ENCODE measurements around the gene RAPGEF1.
A peak's percentile ranks its signal among the peaks of the same experiment; 100 is the strongest.

RAPGEF1 gene

GRCh38 chr9:131748411-131748955 is 8.6 kb upstream of the RAPGEF1 start:
- no peak for DNase-seq

- peak; percentile 68 for DNase-seq
Observed at GRCh38 chr9:131747352-131747751, 7.5 kb upstream of the RAPGEF1 start.

DNA sequence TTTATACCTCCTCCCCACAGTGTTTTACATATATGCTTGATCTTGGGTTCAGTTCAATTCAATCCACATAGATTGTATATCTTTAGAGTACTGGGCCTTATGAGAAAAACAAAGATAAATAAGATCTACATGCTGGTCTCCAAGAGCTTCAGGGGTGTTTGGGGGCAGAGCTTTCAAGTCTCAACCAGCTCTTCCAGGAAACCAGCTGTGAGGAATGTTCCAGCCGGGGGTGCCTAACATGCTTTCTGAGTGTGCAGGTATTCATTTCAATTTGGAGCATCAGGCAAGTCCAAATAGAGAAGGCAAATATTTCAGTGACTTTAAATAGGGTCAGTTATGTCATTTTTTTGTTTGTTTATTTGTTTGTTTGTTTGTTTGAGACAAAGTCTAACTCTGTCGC is 5.7 kb upstream of the RAPGEF1 start:
- no peak for DNase-seq

GRCh38 chr9:131744720-131745201 is 4.9 kb upstream of the RAPGEF1 start:
- DNase-seq = no peak

- no peak for DNase-seq
Observed at GRCh38 chr9:131744171-131744719, 4.4 kb upstream of the RAPGEF1 start.

GRCh38 chr9:131743501-131743900 is 3.6 kb upstream of the RAPGEF1 start:
- no peak for DNase-seq

DNA sequence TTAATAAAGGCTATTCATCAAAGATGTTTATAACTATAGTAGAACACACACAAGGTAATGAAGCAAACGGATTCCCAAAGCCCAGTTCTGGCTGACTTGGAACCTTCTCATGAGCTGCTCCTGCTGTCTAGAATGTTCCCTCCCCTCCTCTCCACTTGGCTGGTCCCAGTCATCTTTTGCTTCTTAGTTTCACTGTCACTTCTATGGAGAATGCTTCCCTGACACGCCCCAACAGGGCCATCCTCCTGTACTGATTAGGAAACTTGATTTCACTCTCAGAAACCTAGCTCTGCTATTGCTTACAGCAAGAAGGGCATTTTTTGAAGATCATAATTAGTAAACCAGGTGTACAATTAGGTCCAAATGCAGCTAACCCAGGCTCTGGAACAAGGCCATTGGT is 3.2 kb upstream of the RAPGEF1 start:
- DNase-seq = no peak

GRCh38 chr9:131740898-131741297 is 1.0 kb upstream of the RAPGEF1 start:
- no peak for DNase-seq

DNA sequence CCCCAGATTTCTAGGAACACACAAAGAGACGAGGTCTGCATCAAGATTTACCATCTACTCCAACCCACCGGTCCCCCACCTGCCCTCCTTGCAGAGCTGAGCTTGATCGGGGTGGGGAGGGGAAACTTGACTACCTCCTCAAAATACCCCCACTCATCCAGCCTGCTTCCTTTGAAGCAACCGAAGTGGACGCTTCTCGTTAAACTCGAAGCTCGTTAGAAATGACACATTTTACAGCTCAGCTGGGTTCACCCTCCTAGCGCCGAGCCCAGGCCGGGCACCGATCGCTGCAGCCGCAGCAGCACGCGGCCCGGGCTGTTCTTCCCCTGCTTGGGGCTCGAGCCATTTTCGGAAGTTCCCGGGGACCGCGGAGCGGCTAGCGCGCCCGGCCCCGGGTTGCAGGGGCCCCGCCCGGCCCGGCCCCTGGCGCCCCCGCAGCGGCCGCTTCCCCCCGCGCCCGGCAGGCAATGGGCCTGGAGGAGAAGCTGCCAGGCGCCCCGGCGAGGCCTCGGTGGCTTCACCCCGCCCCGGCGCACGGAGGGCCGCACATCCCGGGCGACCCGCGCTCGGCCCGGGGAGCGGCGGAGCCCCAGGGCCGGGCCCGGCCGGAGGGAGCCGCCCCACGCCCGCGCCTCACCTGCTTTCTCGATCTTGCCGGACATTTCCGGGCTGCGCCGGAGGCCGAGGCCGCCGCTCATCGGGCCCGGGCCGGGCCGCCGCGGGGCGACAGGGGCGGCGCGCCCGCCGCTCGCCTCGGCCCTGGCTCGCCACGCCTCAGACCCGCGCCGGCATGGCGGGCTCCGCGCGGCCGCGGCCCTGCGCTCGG is 530 bp downstream of the RAPGEF1 start:
- no peak for DNase-seq

GRCh38 chr9:131738293-131739132 is 1.4 kb downstream of the RAPGEF1 start:
- no peak for DNase-seq

DNA sequence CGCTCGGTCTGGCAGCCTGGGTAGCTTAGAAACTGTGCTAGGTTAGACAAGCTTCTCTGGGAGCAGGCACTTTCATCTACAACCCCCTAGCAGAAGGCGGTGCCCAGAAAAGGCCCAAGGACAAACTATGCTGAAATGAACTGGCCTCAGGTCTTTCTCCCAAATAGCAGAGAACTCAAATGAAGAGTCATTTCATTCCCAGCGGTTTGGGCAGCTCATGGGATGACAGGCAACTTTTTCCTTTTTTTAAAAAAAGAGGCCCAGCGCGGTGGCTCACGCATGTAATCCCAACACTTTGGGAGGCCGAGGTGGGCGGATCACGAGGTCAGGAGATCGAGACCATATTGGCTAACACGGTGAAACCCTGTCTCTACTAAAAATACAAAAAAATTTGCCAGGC is 2.5 kb downstream of the RAPGEF1 start:
- DNase-seq = no peak

DNA sequence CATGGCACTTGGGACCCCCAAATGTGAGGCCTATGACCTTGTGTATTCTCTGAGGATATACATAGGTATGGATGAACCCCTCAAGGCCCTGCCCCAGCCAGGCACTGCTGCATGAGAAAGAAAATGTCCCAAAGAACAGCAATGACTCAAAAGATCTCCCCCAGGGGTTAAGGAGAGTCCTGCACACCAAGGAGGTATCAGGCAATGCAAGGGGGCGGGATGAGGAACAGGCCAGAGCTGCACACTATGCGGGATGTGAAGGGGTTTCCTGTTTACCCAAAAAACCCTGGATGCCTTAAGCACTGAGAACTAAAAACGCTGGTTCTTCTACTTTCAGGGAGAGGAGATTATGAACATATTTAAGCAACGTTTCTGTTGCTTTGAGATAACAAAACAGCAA is 3.4 kb downstream of the RAPGEF1 start:
- DNase-seq = no peak

- no peak for DNase-seq
Observed at GRCh38 chr9:131735238-131736128, 4.4 kb downstream of the RAPGEF1 start.

GRCh38 chr9:131734781-131735180 is 5.1 kb downstream of the RAPGEF1 start:
- DNase-seq = no peak

- peak; percentile 73 for DNase-seq
Observed at GRCh38 chr9:131734165-131734610, 5.7 kb downstream of the RAPGEF1 start.

DNA sequence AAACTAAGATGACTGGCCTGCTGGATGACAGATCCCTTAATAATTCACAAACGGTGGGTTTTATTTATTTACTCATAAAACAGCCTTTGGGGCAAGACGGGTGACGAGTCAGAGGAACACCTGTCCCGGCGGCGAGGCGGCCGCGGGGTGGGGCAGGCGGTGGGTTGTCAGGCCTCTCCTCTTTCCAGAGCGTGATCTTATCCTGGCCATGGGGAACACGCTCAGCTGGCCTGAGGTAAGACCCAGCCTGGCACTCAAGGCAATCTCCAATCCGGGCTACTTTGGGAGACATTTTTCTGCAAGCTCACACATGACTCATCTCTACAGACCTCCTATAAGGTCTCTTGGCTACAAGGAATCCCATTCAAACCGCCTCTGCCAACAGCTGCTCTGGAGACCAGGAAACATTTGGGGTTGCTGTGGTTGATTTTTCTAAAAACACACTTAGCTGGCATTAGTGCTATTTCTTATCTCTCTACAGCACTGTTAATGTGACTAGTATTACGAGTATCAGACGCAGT is 6.3 kb downstream of the RAPGEF1 start:
- DNase-seq = peak; percentile 75

GRCh38 chr9:131732636-131733289 is 7.1 kb downstream of the RAPGEF1 start:
- peak; percentile 71 for DNase-seq

GRCh38 chr9:131732061-131732526 is 7.8 kb downstream of the RAPGEF1 start:
- peak; percentile 69 for DNase-seq

GRCh38 chr9:131731644-131732043 is 8.2 kb downstream of the RAPGEF1 start:
- DNase-seq = peak; percentile 76

- no peak for DNase-seq
Observed at GRCh38 chr9:131731237-131731636, 8.6 kb downstream of the RAPGEF1 start.

DNA sequence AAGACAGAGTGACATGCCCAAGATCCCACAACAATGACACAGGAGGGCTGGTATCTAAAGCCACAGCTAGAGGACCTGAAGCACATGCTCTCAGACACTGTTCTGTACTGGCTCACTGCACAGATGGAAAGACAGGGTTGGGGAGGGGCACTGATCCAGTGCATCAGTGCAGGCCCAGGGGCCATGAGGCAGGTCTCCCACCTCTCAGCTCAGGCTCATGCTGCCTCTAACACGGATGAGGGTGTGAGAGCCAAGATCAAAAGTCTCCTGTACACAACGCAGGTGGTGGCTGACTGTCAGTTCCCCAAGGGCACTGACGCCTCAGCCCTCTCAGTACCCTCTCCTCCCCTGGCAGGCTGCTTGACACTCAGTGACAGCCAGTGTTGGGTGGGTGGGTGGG is 10.9 kb downstream of the RAPGEF1 start:
- no peak for DNase-seq

Data from activated CD4-positive, alpha-beta T cell treated with anti-CD3 and anti-CD28 coated beads, Interleukin-2, amount 50 U/mL, for 16 hours (primary cell).